GM19099 (cell line): Measurements from ENCODE around the gene PALMD.

Source experiments
- POLR2A ChIP-seq: IDR thresholded peaks from 3 replicates; pipeline ENCODE4 v1.6.1; 2011; ENCODE audit warnings: low read depth; ENCODE audit not compliant: insufficient read length; ENCODE audit errors: extremely low read depth

PALMD gene

DNA sequence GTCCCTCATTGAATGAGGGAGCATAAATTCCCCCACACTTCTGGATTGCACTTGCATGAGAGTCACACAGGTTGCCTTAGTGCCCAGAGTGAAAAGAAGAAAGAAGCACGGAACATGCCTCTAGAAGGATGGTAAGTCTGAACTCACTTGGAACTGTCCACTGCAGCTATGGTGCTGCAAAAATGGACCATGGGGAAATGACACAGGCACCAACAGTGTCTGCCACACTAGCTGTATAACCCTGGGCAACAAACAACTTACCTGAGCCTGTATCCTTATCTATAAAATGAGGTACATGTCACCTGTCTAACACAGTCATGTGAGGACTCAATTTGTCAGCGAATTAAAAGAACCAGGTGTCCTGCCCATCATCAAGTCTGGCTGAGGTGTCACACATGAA is 50.7 kb downstream of the PALMD start:
- TF ChIP-seq POLR2A: no peak

DNA sequence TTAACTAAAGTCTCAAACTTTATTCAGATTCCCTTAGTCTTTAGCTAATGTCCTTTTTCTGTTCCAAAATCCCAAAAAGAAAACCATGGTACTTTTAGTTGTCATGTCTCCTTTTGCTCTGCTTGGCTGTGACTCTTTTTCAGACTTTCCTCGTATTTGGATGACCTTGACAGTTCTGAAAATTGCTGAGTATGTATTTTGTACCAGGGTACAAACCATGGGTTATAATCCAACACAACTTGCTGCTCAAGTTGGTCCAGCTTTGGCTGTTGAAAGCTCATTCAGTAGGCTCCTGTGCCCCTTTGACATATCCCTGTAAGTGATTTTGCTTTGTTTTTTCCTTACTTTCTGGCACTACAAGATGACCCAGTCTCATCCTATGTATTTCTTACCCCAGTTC is 51.7 kb downstream of the PALMD start:
- no peak for TF ChIP-seq POLR2A

DNA sequence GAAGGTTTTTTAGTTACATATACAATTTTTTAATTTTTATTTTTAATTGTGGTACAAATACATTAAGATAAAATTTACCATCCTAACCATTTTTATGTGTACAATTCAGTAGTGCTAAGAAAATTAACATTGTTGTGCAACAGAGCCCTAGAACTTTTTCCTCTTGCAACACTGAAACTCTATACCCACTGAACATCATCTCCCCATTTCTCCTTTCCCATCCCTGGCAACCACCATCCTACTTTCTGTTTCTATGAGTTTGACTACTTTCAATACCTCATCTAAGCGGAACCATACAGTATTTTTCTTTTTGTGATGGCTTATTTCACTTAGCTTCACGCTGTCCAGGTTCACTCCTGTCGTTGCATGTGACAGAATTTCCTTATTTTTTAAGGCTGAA is 54.1 kb downstream of the PALMD start:
- no peak for TF ChIP-seq POLR2A

DNA sequence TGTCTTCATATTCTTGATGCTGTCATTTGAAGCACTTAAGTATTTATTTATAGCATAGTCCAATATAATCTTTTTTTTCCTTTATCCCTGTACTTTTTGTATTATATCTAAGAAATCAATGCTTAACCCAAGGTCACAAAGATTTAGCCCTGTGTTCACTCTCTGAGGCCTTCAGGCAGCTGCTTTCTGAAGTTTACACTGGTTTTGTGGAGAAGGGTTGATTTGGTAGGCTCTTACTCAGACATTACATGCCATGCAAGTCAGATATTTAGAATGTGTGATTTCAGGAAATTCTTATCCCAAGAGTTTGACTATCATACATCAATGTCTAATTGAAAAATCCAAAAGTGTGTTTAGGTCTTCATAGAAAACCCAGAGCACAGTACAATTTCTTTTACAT is 56.3 kb downstream of the PALMD start:
- no peak for TF ChIP-seq POLR2A

DNA sequence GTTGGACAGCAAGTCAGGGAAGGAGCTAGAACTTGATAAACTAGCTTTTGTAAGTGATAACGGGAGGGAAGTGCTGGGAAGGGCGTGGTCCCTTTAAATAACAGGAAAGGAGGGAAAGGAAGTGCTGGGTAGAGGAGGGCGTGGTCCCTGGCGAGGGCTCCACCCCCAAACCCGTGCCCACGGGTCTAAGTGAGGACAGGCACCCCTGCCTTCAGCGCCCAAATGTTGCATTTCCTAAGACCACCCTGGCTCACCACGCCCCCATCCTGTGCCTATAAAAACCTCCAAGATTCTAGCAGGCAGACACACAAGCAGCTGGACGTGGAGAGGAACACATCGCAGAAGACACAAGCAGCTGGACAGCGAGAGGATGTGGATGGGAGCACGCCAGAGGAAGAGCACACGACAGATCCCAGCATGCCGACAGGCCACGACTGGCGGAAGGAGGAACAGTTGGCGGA is 58.5 kb downstream of the PALMD start:
- TF ChIP-seq POLR2A: no peak

DNA sequence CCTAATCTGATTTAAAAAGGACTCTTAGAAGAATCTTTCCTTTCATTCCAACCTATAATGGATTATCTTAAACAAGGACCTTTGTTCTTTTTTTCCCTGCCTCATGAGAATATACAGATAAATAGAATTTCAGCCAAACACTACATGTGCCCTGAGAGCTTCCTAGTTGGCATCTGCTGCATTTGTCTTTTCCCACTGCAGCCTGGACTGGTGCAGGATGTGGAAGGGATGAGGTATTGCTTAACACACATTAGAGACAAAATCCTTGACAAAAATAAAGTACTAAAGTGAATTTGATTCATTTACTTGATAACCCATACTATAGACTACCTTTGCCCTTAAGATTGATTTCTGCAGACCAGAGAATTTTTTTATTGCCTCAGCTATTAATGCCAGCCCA is 59.5 kb downstream of the PALMD start:
- TF ChIP-seq POLR2A: no peak

DNA sequence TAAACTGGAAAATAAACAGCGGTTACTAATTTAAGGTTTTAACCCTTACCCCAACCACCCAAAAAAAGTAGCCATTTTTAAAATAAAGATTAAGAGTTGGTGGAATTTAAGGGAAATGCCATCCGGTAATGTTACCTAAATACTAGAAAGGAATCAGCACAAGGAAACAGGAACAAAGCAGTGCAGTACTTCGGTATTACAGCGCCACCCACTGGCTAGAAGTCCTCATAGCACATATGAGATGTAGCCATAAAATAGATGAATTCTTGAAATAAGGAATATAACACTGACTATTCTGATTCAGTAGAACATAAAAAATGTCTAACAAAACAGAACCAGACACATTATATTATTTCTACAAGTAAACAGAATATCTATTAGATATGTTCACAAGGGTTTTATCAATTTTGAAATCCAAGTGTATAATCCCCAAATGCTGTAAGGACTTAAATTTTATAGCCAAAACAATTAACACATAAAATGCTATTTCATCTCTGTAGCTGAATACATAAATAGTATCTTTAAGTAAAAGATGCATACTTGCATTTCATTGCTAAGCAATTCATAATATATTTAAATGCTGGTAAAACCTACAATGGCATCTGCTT is 61.7 kb downstream of the PALMD start:
- TF ChIP-seq POLR2A: no peak

DNA sequence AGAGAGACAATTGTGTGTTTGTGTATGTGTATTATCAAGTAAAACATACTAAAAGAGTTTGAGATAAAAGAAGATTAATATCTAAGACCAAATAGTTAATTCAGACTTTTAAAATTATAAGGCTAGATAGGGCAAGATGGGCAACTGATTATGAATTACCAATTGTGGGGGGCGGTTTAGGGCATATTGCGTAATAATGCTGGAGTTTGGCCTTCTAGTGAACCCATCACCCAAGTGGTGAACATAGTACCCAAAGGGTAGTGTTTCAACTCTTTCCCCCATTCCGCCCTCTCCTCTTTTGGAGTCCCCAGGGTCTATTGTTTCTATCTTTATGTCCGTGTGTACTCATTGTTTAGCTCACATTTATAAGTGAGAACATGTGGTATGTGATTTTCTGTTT is 65.1 kb downstream of the PALMD start:
- no peak for TF ChIP-seq POLR2A

DNA sequence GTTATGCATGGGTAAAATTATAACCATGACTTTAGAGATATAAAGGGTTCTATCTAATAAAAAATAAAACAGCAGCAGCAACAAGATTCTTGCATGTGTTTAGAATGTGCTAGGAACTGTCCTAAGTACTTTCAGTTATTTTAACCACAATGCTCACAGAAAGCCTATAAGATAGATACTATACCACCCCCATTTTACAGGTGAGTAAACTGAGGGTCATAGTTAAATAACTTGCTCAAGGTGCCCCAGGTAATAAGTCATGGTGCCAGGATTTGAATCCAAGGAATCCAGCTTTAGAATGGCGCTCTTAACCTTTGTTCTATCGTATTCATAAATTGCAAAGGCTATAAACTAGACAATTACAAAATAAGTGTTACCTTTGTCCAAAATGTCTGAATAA is 67.1 kb downstream of the PALMD start:
- no peak for TF ChIP-seq POLR2A

DNA sequence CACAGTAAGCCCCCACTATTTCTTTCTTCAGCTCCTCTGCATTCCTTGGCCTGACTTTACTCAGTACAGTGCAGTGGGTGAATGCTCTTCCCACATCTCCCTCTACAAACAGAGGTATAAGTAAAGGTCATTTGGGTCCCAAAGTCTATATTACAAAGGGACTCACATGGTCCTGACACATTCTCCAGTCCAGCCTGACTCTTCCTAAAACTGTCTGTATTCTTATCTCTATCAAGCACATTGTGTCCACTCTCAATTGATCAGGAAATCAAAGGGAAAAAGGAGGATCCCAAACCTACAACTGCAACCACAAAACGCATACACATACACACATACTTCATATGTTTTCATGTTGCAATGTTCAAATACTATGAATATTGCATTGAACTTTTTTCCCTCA is 71.1 kb downstream of the PALMD start:
- no peak for TF ChIP-seq POLR2A

DNA sequence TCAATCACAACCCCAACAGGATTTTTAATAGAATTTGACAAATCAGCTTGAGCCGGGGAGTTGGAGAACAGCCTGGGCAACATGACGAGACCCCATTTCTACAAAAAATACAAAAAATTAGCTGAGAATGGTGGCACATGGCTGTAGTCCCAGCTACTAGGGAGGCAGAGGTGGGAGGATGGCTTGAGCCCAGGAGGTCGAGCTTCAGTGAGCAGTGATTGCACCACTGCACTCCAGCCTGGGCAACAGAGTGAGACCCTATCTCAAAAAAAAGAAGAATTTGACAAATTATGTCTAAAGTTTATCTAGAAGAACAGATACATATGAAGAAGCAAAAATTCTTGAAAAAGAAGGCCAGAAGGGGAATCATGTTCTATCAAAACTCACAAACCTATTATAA is 77.3 kb downstream of the PALMD start:
- no peak for TF ChIP-seq POLR2A

DNA sequence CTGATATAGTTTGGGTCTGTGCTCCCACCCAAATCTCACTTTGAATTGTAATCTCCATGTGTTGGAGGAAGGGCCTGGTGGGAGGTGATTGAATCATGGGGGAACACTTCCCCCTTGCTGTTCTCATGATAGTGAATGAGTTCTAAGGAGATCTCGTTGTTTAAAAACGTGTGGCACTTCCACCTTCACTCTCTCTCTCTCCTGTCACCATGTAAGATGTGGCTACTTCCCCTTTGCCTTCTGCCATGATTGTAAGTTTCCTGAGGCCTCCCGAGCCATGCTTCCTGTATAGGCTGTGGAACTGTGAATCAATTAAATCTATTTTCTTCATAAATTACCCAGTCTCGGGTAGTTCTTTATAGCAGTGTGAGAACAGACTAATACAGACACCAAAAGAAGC is 80.1 kb downstream of the PALMD start:
- TF ChIP-seq POLR2A: no peak

DNA sequence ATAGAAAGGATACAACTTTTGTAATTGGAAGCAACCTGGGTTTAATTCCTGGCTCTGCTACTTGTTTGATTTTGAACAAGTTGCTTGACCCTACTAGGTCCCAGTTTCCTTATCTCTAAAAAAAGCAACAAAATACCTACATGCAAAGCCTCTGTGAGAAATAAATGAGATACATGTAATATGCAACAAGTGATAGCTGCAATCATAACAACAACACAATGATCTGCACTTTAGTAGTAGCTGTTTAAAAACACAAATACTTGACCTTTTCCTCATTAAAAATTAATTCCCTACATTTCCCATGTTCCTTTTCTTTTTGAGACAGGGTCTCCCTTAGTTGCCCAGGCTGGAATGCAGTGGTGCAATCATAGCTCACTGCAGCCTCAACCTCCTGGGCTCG is 80.5 kb downstream of the PALMD start:
- no peak for TF ChIP-seq POLR2A

DNA sequence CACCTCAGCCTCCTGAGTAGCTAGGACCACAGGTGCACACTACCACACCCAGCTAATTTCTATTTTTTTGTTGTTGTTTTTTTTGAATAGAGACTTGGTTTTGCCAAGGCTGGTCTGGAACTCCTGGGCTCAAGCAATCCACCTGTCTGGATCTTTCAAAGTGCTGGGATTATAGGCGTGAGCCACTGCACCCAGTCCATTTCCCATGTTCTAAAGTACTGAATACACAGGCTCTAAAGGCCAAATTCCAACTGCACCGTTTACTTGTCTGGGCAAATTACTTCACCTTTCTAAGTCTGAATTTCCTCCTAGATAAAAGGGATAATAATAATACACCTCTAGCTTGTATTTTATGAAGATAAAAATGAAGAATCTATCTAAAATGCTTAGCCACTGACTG is 80.9 kb downstream of the PALMD start:
- TF ChIP-seq POLR2A: no peak

DNA sequence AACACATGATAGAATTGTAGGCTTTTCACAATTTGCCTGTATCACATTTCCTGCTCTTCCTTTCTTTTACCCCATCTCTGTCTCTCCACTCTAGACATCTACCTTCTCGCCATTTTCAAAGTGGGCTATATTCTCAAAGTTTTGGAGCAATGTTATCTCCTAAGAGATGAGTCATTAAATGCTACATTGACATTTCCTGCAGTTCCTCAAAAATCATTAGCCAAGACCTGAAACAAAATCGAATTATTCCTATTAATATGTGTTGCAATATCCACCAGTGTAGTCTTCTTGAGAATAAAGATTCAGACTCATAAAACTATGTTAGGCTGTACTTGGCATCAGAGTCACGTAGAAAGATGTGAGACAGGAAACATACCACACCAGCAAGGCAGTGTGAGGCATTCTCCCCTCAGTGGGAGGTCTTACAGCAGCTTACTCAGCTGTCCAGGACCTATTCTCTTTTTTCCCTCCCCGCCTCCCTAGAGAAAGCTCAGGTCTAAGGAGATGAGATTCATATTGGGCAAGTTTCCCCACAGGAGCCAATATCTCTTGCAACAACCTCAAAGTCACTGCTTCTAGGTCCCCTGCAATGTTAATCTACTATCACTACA is 81.8 kb downstream of the PALMD start:
- no peak for TF ChIP-seq POLR2A

DNA sequence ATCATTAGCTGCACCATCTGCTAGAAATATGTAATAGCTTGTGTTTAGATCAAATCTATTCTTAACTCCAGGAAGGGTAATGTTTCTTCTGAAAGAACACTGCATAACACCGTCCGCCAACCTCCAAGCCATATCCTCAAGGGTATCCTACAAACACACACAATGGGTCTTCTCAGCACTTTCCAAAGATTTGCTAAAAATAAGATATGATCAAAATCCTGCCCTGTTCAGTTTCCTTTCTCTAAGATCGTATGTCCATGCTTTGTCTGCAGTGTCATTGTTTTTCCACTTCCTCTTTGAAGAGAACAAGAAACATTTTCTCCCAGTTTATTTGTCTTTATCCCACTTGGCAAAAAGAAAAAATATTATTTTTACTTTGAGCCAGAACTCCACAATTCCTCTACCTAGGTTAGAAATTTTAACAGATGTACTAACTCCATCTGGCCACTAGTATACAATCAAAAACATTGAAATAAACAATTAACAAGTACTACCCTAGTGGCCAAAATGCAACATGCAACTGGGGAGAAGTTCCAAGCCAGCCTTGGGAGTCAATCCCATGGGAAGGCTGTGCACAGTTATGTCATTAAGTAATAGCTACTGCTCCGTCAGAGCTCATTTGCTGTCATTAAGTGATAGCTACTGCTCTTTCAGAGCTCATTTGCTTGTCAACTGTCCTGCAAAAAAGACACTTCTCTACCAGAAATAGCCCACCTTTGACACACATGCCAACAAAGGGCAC is 82.8 kb downstream of the PALMD start:
- TF ChIP-seq POLR2A: no peak
